NCI-H1048 (cell line): Measurements from ENCODE around the gene OPCML.

Experiments used
- DNase-seq: peaks from one replicate; lab custom pipeline; 2025; lab: John Stamatoyannopoulos, UW

OPCML gene

GRCh38 chr11:132850266-132850665, 682.0 kb downstream of the OPCML start:
- DNase-seq, result no peak

DNA sequence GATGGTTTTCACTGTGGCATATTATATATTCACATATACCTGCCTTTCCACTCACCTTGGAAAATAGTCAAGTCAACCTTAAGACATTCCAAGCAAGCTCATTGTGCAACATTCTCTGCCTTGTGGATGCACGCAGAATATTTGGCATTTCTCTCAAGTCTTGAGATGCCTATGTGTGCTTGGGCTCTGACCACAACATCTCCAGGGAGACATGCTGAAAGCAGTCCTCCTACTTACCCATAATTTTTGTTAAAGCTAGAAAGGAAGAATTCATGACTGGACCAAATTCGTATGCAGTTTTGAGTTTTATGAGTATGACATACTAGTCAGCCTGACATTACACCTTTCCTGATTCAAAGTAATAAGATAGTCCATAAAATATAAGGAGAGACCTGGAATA, 684.0 kb downstream of the OPCML start:
- DNase-seq, result no peak

GRCh38 chr11:132846075-132846474, 686.2 kb downstream of the OPCML start:
- DNase-seq, result no peak

- DNase-seq, result no peak
These were observed 687.2 kb downstream of the OPCML start for GRCh38 chr11:132844956-132845696.

- DNase-seq, result no peak
These were observed 691.6 kb downstream of the OPCML start for GRCh38 chr11:132840660-132841059.

- no peak for DNase-seq
These were observed 692.1 kb downstream of the OPCML start for GRCh38 chr11:132840191-132840590.

DNA sequence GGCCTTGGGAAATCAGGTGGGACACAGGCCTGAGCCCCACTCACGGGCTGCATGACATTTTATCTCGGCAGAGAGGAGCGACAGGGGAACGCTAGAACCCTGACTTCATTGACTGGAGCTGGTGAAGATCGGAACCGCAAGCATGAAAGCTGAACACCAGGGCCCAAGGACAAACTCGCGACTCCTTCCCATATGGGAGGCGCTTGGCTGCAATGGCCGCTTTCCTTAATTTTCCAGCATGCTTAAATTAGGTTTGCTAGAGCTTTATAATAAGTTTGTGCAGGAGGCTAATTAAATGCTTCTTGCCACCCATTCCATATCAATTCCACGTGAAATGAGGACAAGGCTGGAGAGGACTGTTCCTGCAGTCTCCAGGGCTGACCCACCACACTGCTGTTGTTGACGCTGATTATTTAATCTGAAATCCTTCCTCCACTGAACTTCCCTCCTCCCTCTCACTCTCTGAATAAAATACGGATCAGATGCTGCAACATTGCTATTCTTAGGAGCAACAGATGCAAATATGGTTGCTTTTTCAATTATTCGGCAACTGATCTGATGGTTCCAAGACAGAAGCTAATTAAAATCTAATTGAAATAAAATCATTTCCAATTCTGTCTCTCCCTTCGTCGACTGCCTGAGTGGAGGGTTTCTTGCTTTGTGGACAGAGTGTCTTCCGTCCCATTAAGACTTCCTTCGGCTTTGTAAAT, 692.9 kb downstream of the OPCML start:
- DNase-seq, result no peak

- no peak for DNase-seq
These were observed 693.7 kb downstream of the OPCML start for GRCh38 chr11:132838627-132839026.

GRCh38 chr11:132831272-132831671, 701.0 kb downstream of the OPCML start:
- no peak for DNase-seq

DNA sequence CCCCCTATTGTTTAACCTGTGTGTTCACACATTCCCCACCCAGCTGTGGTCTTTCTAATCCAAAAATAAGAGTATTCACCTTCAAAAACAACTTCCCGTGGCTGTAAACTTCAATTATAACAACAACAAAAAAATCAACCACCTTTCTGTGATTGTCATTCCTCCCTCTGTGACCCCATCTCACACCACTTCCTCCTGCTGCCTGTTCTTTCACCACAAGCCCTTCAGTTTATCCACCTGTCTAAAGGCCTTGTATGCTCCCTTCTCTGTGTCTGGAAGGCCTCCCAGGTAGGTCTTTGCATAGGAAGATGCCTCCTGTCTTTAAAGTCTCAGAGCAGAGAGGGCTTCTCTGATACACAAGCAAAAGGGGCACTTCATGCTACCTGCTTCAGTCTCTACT, 707.7 kb downstream of the OPCML start:
- no peak for DNase-seq

GRCh38 chr11:132822276-132822675, 710.0 kb downstream of the OPCML start:
- no peak for DNase-seq

DNA sequence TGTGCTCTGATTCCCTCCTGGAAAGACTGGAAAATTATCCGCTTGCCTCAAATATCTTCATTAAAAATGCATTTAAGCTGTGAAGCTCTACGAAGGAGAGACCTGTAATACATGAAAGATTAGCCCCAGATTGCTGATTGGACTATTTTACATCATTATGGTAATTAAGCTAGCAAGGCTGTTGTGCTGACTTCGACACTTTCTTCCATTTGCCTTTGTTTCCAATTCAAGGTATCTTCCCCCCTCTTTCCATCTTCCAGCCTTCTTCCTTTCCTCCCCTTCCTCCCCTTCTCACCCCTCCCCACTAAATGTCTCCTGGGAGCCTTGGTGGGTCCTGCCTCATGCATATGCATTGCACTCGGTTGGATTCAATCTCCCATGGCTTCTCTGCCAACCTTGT, 710.8 kb downstream of the OPCML start:
- DNase-seq, result no peak

DNA sequence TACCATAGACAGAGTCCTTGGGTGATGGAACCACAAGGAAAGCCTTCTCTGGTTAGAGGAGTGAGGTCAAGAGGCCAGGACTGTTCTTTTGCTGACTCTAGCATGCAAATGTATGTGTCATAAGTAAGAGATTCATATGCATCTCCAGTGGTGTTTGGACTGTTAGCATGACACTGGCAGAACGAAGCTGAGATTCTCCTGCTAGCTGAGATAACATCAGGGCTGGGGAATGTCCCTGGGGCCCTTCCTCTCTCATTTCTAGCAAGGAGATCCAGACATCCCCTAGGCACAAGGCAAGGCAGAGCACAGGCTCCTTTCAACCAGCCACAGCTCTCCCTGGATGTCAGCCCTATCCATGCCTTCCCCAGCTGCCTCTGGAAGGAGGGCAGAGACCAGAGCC, 711.3 kb downstream of the OPCML start:
- no peak for DNase-seq

DNA sequence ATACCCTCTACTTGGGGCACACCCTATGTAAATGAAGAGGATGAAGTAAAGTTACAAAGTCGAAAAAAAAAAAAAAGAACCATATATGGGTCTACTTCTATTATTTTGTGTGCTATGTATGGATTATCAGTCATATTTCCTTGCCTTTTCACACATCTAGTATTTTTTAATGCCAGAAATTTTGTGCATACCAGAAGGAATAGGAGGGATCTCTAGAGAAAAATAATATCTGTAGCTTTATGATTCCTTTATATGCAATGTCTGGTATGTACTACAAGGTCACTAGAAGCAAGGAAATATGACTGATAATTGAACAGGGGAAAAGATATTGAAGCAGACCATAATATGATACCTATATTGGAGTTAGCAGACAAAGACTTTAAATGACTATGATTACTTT, 713.4 kb downstream of the OPCML start:
- no peak for DNase-seq

DNA sequence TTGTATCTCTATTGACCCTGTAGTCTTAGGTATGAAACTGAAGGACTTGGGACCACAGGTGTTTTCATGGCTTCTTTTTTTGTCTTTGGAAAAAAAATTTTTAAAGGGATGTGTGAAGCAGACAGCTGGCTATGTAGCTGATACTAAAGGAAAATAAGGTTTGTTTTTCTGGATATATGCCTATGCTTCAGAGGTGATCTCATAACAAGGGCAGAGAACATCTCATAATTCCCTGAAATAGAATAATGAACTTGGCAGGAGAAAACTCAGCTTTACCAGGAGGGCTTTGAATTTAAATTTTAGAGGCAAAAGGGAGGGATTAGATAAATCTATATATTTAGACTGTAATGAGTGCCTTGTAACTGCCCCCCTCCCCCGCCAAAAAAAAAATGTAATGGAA, 714.9 kb downstream of the OPCML start:
- no peak for DNase-seq

- DNase-seq, result no peak
These were observed 717.9 kb downstream of the OPCML start for GRCh38 chr11:132814410-132814809.

DNA sequence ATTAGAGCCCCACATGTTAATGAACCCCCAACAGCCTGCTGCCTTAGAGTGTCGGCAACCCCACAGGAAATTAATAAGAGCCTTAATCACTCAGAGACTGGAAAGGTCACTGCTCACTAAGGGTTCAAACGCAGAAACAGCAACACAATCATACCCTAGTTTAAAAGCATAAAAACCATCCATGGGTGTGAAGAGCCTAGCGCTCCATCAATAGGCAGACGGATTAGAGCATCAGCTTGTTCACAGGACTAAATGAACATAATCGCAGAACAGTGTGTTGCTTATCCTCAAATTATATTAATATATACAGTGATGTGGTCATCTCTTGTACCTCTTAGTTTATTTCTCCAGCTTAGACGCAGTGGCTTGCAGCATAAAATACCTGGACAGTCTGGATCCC, 720.7 kb downstream of the OPCML start:
- no peak for DNase-seq

DNA sequence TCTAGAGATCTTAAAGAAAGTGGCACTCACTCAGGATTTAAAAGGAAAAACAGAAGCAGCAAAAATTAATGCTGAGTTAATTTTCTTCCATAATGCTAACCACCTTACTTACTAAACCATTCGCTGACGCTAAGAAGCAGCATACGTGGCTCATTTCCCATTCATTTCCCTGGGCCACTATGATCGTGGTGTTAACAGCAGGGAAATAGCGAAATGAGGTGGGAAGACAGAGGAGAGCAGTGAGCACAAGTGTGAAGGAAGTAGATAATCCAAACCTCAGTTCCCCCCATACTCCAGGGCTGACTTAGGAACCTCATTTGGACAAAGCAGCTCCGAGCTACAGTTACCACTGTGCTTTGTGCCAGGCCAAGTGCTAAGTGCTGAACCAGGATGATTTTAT, 723.2 kb downstream of the OPCML start:
- no peak for DNase-seq

DNA sequence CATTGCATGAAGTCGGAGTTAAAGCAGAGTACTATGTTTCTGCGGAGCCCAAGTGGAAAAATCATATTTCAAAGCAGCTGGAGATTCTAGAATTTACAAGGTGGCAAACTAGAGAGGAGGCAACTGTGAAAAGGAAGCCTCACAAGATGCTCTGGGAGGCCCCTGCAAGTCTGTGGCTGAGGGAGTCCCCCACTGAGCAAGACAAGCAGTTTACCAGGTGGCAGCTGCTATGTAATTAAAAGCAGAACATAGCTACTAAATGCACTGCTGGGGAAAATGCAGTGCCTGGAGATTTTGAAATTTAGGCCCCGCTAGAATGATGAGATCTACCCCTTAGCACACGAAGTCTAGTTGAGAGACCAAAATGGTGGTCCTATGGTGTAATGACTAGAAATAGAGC, 728.0 kb downstream of the OPCML start:
- DNase-seq, result no peak

GRCh38 chr11:132803436-132803835, 728.9 kb downstream of the OPCML start:
- DNase-seq, result no peak

GRCh38 chr11:132802947-132803346, 729.4 kb downstream of the OPCML start:
- no peak for DNase-seq

DNA sequence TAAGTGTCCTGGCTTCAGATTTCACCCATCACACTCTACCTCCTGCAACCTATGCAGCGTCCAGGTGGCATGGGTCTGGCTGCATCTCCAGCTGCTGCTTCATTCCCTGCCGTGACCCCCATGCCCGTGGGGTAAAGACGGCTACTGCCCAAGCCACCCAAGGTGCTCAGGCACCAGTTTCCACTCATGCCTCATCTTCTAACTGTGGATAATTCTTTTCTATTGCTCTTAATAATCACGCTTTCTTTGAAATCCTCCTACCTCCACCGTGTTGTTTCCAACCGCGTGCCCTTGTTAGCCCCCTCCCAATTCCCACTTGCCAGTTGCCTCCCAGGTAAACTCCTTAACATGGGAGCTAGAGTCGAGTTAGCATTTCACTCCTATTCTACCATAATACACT, 738.5 kb downstream of the OPCML start:
- DNase-seq, result no peak

DNA sequence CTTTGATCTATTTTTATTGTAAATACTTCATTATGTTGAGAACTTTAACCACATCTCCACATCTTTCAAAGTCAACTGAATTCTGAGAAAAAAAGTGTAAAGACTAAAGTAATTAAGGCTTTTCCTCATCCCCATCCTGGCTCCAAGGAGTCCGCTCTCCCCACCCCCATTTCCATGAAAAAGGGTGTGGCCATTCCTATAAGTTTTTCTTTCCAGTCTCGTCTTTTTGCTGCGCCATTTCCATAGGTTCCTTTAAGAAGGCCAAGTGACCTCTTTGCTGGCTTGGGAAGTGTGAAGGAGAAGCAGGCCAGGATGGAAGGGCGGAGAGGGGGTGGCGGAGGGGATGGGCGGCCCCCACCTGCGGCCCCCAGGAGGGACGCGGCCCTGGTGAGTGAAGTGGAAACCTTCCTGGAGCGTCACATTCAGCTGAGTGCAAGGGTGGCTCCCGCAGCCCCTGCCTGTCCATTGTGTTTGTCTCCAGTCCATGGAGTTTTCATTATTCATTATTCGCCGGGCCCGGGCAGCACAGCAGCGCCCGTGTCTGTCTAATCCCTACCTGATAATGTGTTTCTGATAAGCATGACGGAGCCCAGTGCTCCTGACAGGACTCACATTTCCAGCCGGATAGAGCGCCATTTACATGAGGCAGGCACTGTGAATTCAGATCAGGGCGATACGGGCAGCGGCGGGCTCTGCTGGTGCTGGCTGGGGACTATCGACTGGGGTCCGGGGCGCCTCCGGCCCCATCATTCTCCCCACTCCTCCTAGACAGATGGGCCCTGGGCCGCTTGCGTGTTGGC, 739.8 kb downstream of the OPCML start:
- no peak for DNase-seq
